Measurements from ENCODE around the gene HPX. TPM values are rescaled to one million over a fixed set of nuclear protein-coding genes. Genes with fewer than 3 reads are reported as not detected.

Gene HPX
- total RNA-seq, 2 experiments from 2014 or later = 0.16 to 5.2 TPM

DNA sequence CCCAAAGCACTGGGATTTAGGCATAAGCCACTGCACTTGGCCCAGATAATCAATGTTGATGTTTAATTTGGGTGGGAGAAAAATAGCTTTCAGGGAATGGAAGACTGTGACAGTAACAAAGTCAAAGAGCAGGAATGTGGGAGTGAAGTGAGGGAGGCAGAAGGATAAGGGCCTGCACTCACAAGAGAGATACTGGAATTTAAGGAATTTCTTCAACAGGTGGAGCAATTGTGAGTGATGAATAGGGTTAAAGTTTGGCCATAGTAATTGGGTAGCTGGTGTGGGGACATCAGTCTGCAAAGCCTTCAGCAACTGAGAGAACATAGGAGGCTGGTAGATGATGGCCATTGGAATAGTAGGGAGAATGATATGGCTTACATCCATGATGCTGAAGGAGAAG, 13.3 kb downstream of the HPX start:
- no peaks in the 10 kb centered on the region for H3K9me2 ChIP-seq (ENCODE audit: insufficient read depth, low read length)

DNA sequence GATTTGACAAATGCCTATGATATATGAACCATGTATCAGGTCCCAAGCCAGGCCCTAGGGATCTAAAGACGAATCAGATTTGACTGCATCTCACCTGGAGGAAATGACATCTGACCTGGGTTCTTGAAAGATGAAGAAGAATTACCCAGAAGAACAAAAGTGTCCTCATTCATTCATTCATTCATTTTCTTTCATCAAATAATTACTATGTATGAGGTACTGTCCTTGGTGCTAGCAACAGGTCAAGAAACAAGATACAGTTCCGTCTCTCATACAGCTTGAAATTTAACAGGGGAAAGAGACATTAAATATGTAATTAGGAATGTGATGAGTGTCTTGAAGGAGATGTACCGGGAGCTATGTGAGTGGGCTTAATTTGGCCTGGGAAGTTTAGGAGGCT, 20.1 kb downstream of the HPX start:
- intact Hi-C loops (cut with micrococcal nuclease; ENCODE audit: unreplicated experiment) = no loop called here
- Histone ChIP-seq H4K20me1 (ENCODE audit: insufficient read depth, low read length) (no peaks in the 10 kb centered on the region), H3K27ac (ENCODE audit: low read depth, low read length, poor library complexity, severe bottlenecking) (no peak overlapping the region), H3K36me3 (ENCODE audit: insufficient read depth, low read length) (no peaks in the 10 kb centered on the region), H3K4me1 (ENCODE audit: insufficient read depth, low read length, poor library complexity, severe bottlenecking) (peaks cover 25% of the 10 kb centered on the region), H3K4me2 (ENCODE audit: low read length) (no peak overlapping the region), H3K4me3 (ENCODE audit: low read depth, low read length, poor library complexity, severe bottlenecking) (no peak overlapping the region), H3K9me3 (ENCODE audit: low read length) (no peaks in the 10 kb centered on the region), H2AFZ (ENCODE audit: low read length) (no peak overlapping the region), H3K79me2 (ENCODE audit: insufficient read depth, low read depth, low read length) (no peaks in the 10 kb centered on the region), H3K9me2 (ENCODE audit: insufficient read depth, low read length) (no peaks in the 10 kb centered on the region)
- TF ChIP-seq, protein P1, sequence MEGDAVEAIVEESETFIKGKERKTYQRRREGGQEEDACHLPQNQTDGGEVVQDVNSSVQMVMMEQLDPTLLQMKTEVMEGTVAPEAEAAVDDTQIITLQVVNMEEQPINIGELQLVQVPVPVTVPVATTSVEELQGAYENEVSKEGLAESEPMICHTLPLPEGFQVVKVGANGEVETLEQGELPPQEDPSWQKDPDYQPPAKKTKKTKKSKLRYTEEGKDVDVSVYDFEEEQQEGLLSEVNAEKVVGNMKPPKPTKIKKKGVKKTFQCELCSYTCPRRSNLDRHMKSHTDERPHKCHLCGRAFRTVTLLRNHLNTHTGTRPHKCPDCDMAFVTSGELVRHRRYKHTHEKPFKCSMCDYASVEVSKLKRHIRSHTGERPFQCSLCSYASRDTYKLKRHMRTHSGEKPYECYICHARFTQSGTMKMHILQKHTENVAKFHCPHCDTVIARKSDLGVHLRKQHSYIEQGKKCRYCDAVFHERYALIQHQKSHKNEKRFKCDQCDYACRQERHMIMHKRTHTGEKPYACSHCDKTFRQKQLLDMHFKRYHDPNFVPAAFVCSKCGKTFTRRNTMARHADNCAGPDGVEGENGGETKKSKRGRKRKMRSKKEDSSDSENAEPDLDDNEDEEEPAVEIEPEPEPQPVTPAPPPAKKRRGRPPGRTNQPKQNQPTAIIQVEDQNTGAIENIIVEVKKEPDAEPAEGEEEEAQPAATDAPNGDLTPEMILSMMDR (conservative IDR thresholded peaks at IDR 0.05; ENCODE audit: low read length) = no peak
- TF ChIP-seq EZH2phosphoT487 (IDR thresholded peaks at IDR 0.05; ENCODE audit: borderline replicate concordance, low read depth, low read length) = no peak
- BruUV-seq (replicated peaks) = no TSS peak
- DNase-seq (ENCODE audit: low spot score) = no peak
- ChIA-PET POLR2A (interaction anchor here (1.9 to 2.3 kb wide), 2 partner anchors 9 to 18 kb away, joined by 11 read pairs; no protein-coding TSS in a partner anchor), CTCF (ENCODE audit: unreplicated experiment) (no interaction called here)

More for the DNA sequence above, 13.3 kb downstream of the HPX start:
- ChIA-PET CTCF (ENCODE audit: unreplicated experiment) (no interaction called here), POLR2A (interaction anchor here (0.5 to 2.3 kb wide), 7 partner anchors 10 to 1088 kb away, joined by 3 to 13 read pairs (median 4); no protein-coding TSS in a partner anchor)
- TF ChIP-seq EZH2phosphoT487 (IDR thresholded peaks at IDR 0.05; ENCODE audit: borderline replicate concordance, low read depth, low read length) = no peak
- TF ChIP-seq, protein P1 (conservative IDR thresholded peaks at IDR 0.05; ENCODE audit: low read length) = no peak
- Histone ChIP-seq H3K27ac (ENCODE audit: low read depth, low read length, poor library complexity, severe bottlenecking) (no peak overlapping the region), H3K4me1 (ENCODE audit: insufficient read depth, low read length, poor library complexity, severe bottlenecking) (peaks cover 27% of the 10 kb centered on the region), H3K4me3 (ENCODE audit: low read depth, low read length, poor library complexity, severe bottlenecking) (no peak overlapping the region), H2AFZ (ENCODE audit: low read length) (no peak overlapping the region), H3K36me3 (ENCODE audit: insufficient read depth, low read length) (no peaks in the 10 kb centered on the region), H3K79me2 (ENCODE audit: insufficient read depth, low read depth, low read length) (no peaks in the 10 kb centered on the region), H3K4me2 (ENCODE audit: low read length) (no peak overlapping the region), H3K9me3 (ENCODE audit: low read length) (no peaks in the 10 kb centered on the region), H4K20me1 (ENCODE audit: insufficient read depth, low read length) (no peaks in the 10 kb centered on the region)
- intact Hi-C loops (cut with micrococcal nuclease; ENCODE audit: unreplicated experiment) = no loop called here
- no TSS peak for BruUV-seq (replicated peaks)
- no peak for DNase-seq (ENCODE audit: low spot score)

DNA sequence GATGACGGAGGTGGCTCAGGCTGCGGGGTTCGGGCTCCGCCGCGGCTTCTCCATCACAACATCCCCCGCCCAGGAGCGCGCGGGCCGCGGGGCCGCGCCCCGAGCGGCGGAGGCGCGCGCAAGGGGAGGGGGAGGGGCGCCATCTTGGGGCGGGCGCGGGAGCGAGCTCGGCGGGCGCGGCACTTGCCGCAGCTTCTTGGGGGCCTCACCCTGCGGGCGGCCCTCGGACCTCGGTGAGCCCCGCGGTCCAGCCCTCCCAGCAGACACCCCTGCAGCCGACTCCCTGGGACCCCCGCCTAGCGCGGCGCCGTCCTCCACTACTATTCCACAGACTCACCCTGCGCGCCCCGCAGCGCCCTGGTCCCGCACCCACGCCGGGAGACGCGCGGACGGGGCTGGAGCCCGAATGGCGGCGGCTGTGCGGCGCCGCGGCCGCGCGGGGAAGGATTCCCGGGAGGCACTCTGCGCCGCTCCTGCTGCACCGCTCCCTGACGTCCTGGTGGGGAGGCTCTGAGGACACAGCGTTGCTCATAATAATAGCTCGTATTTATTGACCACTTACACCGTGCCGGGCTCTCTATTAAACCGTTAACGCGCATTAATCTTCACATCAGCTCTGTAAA, 21.7 kb downstream of the HPX start, which contains the start of gene APBB1:
Gene APBB1 (minus strand): TSS at position 86 of the 623 bp plus-strand sequence. CDS start 7,747 bp downstream, outside the sequence.
- Histone ChIP-seq H3K4me3 (ENCODE audit: low read depth, low read length, poor library complexity, severe bottlenecking) (peak within 1 kb of the TSS; percentile 87), H4K20me1 (ENCODE audit: insufficient read depth, low read length) (no peaks in the 10 kb centered on the region), H3K27ac (ENCODE audit: low read depth, low read length, poor library complexity, severe bottlenecking) (no peak within 1 kb of the TSS), H3K4me1 (ENCODE audit: insufficient read depth, low read length, poor library complexity, severe bottlenecking) (peaks cover 36% of the 10 kb centered on the region), H3K36me3 (ENCODE audit: insufficient read depth, low read length) (no peaks in the 10 kb centered on the region), H2AFZ (ENCODE audit: low read length) (peak within 1 kb of the TSS; percentile 84), H3K9me2 (ENCODE audit: insufficient read depth, low read length) (no peaks in the 10 kb centered on the region), H3K79me2 (ENCODE audit: insufficient read depth, low read depth, low read length) (no peaks in the 10 kb centered on the region), H3K9me3 (ENCODE audit: low read length) (no peaks in the 10 kb centered on the region), H3K4me2 (ENCODE audit: low read length) (peak within 1 kb of the TSS; percentile 74)
- no TSS peak for BruUV-seq (replicated peaks)
- peak; percentile 81 for DNase-seq (ENCODE audit: low spot score)
- TF ChIP-seq, protein P1 (conservative IDR thresholded peaks at IDR 0.05; ENCODE audit: low read length) = no peak
- TF ChIP-seq EZH2phosphoT487 (IDR thresholded peaks at IDR 0.05; ENCODE audit: borderline replicate concordance, low read depth, low read length) = no peak
- ChIA-PET CTCF (ENCODE audit: unreplicated experiment) (interaction anchor here (0.9 to 1.6 kb wide), 4 partner anchors 19 to 112 kb away, joined by 3 to 4 read pairs (median 4); no protein-coding TSS in a partner anchor), POLR2A (interaction anchor here (0.7 to 3.5 kb wide), 13 partner anchors 8 to 62 kb away, joined by 3 to 21 read pairs (median 4); partner anchors contain the start of genes ARFIP2, SMPD1 and TIMM10B)
- intact Hi-C loops (cut with micrococcal nuclease; ENCODE audit: unreplicated experiment) = loop anchor here (1.0 kb wide), 1 partner anchor 17 kb away; no protein-coding TSS in a partner anchor

All from OCI-LY7 (cell line).